RWPE2 (cell line): ENCODE measurements around the gene TXNIP.

ENCODE experiments used
- ATAC-seq: fragments of 200-7000 bp; cut with Tn5 transposase; 3 replicates; pipeline ENCODE4 v1.9.1; 2021; ENCODE audit warnings: low read depth
- DNase-seq: peaks from one replicate; pipeline ENCODE4 v3.0.0-alpha.2; 2020; ENCODE audit warnings: low spot score
- H3K27ac ChIP-seq: fragments of 450-650 bp; 2 replicates; pipeline ENCODE4 v1.5.1; 2017; ENCODE audit warnings: mild to moderate bottlenecking; ENCODE audit not compliant: poor library complexity, severe bottlenecking
- H3K27me3 ChIP-seq: fragments of 250-450 bp; sonication (Bioruptor Pico); 2 replicates; pipeline ENCODE4 v1.5.1; 2021; ENCODE audit warnings: mild to moderate bottlenecking, moderate library complexity; ENCODE audit not compliant: insufficient read depth, poor library complexity, severe bottlenecking
- H3K36me3 ChIP-seq: fragments of 250-450 bp; sonication (Bioruptor Pico); 2 replicates; pipeline ENCODE4 v1.5.1; 2020; ENCODE audit warnings: low read depth, mild to moderate bottlenecking, moderate library complexity
- H3K4me1 ChIP-seq: fragments of 250-450 bp; sonication (Bioruptor Pico); 2 replicates; pipeline ENCODE4 v1.5.1; 2021; ENCODE audit warnings: mild to moderate bottlenecking, moderate library complexity; ENCODE audit not compliant: insufficient read depth, poor library complexity, severe bottlenecking
- H3K4me3 ChIP-seq: fragments of 250-450 bp; sonication (Bioruptor Pico); 2 replicates; pipeline ENCODE4 v1.5.1; 2021; ENCODE audit warnings: mild to moderate bottlenecking, moderate library complexity; ENCODE audit not compliant: severe bottlenecking
- H3K9me3 ChIP-seq: fragments of 250-450 bp; sonication (Bioruptor Pico); 2 replicates; pipeline ENCODE4 v1.5.1; 2021; ENCODE audit warnings: mild to moderate bottlenecking, moderate library complexity; ENCODE audit not compliant: severe bottlenecking
- TF ChIP-seq, protein P1 (sequence below): fragments of 450-650 bp; IDR thresholded peaks from one replicate; pipeline ENCODE4 v1.5.1; 2017; ENCODE audit warnings: mild to moderate bottlenecking, moderate library complexity; ENCODE audit not compliant: poor library complexity, severe bottlenecking

The TXNIP gene

DNA sequence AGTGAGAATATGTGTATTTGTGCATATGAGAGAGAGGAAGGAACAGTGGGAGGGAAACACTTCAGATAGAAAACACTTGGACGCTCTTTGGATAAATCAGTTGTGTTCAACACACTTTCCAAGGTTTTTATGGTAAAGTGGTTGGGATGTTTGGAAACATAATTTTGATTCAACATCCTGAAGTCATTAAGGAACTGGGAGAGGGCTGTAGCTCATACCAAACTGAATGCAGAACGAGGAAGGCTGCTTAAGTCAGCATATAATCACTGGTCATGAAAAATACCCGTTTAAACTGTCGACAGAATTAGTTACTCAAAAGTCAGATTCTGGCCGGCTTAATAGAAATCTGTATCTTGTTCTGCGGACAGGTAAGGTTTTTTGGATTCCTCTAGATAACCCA is 53.5 kb downstream of the TXNIP start:
- TF ChIP-seq, protein P1, sequence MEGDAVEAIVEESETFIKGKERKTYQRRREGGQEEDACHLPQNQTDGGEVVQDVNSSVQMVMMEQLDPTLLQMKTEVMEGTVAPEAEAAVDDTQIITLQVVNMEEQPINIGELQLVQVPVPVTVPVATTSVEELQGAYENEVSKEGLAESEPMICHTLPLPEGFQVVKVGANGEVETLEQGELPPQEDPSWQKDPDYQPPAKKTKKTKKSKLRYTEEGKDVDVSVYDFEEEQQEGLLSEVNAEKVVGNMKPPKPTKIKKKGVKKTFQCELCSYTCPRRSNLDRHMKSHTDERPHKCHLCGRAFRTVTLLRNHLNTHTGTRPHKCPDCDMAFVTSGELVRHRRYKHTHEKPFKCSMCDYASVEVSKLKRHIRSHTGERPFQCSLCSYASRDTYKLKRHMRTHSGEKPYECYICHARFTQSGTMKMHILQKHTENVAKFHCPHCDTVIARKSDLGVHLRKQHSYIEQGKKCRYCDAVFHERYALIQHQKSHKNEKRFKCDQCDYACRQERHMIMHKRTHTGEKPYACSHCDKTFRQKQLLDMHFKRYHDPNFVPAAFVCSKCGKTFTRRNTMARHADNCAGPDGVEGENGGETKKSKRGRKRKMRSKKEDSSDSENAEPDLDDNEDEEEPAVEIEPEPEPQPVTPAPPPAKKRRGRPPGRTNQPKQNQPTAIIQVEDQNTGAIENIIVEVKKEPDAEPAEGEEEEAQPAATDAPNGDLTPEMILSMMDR = no peak
- H3K4me1 ChIP-seq = no peaks in the 10 kb centered on the region
- no peak overlapping the region for H3K4me3 ChIP-seq
- peaks cover 28% of the 10 kb centered on the region for H3K36me3 ChIP-seq
- no peaks in the 10 kb centered on the region for H3K9me3 ChIP-seq
- no peaks in the 10 kb centered on the region for H3K27me3 ChIP-seq
- H3K27ac ChIP-seq = no peak overlapping the region
- DNase-seq (no peak), ATAC-seq (no peak)
